Skin epidermis (tissue), 12 donors: ENCODE results near the gene SH3TC1.

ENCODE experiments used
- H3K27ac ChIP-seq, 21 experiments: fragments of 200-600 bp; sonication (generic) in 11 of 21; one replicate each; pipeline ENCODE4 v1.5.0; 2020; ENCODE audit warnings: mild to moderate bottlenecking in 3 of 21, inconsistent platforms in 2 of 21, moderate library complexity in 2 of 21
- H3K4me3 ChIP-seq, 7 experiments: fragments of 200-600 bp; sonication (generic) in 2 of 7; one replicate each; pipeline ENCODE4 v1.5.0; 2020; ENCODE audit warnings: inconsistent platforms in 2 of 7, mild to moderate bottlenecking in 2 of 7, moderate library complexity in 1 of 7

The SH3TC1 gene

DNA sequence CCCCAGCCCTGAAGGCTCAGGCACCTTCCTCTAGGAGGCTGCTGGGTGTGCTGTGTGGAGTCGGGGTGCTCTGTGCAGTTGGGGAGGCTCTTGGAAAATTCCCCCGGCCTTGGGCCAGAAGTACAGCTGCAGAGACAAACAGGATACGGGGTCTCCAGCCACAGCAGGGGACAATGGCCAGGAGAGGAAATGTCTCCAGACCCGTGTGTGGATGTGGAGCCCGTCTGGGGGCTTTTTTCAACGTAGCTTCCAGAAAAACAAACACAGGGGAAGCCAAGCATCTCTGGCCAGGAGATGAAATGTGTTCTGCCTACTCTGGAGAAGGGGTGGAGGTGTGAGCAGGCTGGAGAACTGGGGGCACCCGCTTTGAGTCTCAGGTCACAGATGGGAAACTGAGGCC, 3.7 kb upstream of the SH3TC1 start:
- Histone ChIP-seq H3K4me3 (no peak overlapping the region), H3K27ac (peak overlapping the region in 2 of 21 experiments; percentile 27 to 67)

DNA sequence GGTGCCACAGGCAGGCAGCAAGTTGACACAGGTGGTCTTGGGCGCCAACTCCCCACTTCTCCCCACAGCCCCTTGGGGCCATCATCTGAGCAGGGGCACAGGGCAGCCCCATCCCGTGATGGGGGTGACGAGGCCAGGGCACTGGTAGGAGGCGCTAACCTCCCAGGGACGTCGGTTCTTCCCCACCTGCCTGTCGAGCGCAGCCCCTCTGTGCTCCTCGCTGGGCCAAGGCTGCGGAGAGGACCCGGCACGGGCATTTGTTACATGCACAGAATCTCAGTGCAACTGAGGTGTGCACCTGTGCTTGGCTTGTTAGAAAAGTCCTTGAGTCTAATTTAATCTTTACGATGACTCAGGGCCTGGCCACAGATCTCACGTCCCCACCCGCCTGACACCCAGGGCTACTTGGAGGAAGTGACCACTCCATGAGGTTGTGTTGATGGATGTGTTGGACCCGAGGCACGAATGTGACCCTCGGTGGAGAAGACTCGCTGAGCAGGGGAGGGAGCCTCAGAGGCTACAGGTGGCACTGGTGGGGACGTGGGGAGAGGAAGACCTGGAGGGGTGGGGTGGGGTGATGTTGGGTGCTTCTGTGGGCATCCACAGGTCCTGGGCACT, 3.1 kb upstream of the SH3TC1 start:
- Histone ChIP-seq H3K27ac (peak overlapping the region in 2 of 21 experiments; percentile 27 to 67), H3K4me3 (no peak overlapping the region)

DNA sequence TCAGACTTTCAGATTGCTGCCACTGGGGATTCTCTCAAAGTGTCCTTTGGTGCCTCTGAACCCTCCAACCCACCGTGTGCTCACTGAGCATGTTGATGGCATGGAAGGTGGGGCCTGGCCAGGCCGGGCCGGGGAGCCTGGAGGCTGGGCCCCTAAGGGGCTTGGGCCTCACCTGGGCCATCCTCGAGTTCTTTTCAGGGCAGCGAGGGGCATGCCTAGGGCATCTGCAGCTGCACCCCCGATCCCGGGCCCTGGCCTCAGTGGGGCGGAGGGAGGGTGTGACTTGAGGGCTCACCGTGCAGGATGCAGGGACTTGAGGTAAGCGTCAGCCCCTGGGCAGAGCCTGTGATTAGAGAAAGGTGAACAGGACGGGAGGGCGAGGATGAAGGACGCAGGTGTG, 1.6 kb upstream of the SH3TC1 start:
- no peak overlapping the region for H3K4me3 ChIP-seq
- peak overlapping the region in 4 of 21 experiments; percentile 13 to 95 (median 86) for H3K27ac ChIP-seq

- peak overlapping the region in 20 of 21 experiments; percentile 17 to 96 (median 84) for H3K27ac ChIP-seq
- peak overlapping the region in 5 of 7 experiments; percentile 48 to 53 (median 49) for H3K4me3 ChIP-seq
Observed at GRCh38 chr4:8198206-8198905, 734 bp upstream of the SH3TC1 start.

DNA sequence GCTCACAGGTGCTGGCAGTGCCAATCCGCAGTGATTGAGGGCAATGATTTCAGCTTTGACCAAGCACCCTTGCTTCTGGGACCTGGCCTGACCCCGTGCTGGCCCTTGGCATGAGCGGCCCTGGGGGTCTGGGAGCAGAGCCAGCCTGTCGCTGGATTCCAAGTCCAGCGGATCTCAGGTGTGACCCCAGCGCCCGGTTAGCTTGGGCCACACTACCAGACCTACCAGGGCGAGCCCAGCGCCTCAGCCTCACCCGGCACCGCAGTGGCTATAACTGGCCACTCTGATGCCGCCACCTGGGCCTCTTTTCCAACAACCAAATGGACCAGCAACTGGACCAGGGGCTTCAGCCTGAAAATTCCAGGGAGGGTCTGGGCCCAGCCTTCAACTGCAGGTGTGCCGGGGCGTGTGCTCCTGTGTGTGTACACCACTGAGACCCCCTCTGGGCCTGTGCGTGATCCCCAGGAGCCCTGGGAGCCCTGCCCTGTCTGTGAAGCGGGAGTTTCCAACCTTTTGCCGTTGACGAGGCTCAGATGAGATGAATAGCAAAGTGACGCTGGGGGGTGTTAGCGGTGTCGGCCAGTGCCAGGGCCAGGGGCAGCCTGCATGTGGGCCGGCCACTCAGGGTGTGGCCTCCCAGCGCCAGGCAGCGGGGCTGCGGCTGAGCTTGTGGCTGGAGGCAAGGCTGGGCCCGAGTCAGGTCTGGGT, 658 bp downstream of the SH3TC1 start:
- Histone ChIP-seq H3K27ac (peak overlapping the region; percentile 40 to 96 (median 84)), H3K4me3 (peak overlapping the region; percentile 26 to 53 (median 48))

DNA sequence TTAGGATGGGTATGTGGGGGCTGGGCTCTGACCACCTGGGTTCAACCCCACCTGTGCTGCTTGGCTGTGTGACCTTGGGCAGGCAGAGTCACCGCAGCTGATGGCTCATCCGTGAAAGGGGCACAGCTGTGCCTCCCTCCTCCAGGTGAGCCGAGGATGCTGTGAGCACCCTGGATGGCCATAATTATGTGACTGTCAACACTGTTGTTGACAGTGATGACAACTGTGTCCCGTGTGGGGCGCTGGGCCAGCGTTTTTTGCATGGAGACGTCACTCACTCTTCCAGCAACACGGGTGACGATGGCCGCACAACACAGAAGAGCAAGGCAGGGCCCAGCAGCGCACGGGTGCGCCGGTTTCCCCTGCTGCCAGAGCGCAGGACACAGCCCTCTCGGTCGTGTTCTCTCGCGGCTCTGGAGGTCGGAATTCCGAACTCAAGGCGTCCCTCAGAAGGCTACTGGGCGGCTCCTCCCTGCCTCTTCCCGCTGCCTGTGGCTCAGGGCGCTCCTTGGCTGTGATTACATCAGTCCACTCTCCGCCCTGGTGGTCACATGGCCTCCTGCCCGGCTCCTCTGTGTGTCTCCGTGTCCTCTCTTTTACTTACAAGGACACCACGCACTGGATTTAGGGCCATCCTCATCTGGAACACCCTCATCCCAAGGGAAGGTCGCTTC, 1.3 kb downstream of the SH3TC1 start:
- H3K27ac ChIP-seq, result peak overlapping the region in 20 of 21 experiments; percentile 40 to 96 (median 84)
- peak overlapping the region; percentile 26 to 53 (median 48) for H3K4me3 ChIP-seq

DNA sequence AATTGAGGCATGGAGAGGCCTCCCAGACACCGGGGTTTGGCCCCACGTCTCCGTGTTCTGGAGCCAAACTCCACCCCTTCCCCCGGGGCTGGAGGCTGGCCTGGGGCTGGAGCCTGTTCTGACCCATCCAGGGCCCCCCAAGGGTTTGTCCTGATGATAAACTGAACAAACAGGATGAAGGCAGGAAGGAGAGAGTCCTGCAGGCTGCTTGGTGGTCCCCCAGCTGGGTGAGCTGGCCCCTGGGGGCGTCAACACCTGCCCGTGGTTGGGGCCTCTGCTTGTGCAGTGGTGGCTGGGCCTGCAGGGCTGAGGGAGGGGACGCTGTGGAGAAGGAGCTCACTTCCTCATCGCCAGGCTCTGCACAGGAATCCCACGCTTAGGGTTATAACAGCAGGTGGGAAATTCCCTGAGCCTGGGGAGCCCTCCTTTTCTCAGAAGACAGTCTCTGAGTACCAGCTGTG, 2.3 kb downstream of the SH3TC1 start:
- H3K4me3 ChIP-seq, result peak overlapping the region; percentile 3 to 53 (median 48)

DNA sequence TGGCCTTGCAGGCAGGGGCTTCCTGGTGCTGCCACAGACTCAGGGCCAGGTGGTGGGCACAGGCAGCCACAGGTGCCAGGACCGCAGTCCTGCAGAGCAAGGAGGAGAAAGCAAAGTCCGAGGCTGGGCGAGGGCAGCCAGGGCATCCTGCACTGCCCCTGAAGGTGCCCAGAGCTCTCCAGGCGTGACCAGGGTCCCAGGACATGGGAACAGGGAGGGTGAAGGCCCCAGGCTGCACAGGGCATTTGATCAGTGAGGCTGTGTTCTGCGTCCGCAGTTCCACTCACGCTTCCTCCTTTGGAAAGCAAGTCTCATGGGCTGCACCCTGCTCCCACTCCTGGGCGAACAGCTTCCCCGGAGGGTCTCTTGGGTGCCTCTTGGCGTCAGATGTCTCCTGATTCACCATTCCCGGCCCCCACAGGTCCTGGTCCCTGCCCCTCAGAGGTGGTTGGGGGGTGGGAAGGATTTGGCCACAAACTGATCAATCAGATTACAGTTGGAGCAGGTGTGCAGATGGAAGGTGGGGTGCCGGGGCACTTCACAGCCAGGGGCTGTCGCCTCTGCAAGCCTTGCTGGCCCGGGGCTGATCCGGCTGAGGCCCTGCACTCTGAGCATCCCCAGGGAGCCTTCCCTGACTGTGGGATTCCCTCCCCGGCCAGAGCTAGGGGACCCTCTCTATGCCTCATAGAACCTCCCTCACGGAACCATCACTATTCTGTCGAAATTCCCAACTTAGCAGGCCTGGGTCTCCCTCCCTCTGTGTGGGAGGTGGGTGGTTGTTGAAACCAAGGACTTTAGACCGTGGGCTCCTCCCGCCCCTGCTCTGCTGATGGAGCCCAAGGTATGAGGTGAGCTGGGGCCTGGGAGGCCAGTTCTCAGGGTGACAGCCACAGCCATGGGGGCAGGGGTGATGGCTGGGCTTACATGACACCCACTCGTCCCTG, 3.3 kb downstream of the SH3TC1 start:
- peak overlapping the region in 4 of 7 experiments; percentile 3 to 53 (median 48) for H3K4me3 ChIP-seq
- peak overlapping the region in 7 of 21 experiments; percentile 22 to 96 (median 81) for H3K27ac ChIP-seq

More for the DNA sequence above, 2.3 kb downstream of the SH3TC1 start:
- H3K27ac ChIP-seq, result peak overlapping the region in 19 of 21 experiments; percentile 11 to 96 (median 83)

GRCh38 chr4:8203052-8203401, 3.9 kb downstream of the SH3TC1 start:
- H3K27ac ChIP-seq, result no peak overlapping the region
- H3K4me3 ChIP-seq, result peak overlapping the region in 1 of 7 experiments; percentile 9

DNA sequence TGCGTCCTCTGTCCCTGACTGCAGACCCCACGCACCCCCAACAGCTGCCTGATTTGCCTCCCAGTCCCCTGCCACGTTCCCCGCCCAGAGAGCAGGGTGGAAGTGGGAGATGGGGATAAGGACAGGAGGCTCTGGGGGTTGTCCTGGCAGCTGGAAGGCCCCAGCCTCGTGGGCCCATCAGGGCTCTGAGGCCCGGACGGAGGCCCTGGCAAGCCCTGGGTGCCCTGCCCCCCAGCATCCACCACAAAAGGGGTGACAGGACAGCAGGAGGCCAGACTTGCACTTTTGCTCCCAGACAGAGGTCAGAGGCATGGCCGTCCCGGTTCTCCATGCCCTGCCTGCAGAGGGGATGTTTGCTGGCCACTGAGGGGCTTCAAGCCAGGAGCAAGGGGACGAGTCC, 4.7 kb downstream of the SH3TC1 start:
- Histone ChIP-seq H3K27ac (no peak overlapping the region), H3K4me3 (no peak overlapping the region)

DNA sequence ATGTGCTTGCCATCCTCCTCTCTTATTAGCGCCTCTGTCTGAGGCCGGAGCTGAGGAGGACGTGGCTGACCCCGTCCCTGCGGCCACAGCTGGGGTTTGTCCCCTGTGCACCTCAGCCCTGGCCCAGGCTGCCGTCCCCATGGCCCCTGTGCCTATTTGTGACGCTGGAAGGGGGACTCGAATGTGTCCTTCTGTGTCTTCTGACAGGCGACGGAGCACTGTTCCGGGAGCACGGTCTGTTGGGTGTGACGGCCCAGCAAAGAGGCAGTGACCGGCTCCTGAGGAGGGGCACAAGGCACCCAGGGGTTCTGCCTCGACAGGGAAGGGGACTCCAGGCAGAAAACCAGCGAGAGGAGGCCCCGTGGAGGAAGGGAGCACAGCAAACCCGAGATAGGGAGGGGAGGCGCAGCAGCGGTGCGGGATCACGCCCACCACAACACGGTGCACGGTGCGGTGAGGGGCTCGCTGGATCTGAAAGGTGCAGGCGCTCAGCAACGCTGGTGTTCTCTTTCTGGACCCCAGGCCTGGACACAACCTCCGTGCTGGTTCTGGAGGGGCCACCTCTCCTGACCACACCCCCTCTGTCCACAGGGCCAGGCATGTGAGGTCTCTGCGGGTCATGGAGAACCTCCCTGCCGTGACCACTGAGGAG, 5.6 kb downstream of the SH3TC1 start:
- Histone ChIP-seq H3K27ac (no peak overlapping the region), H3K4me3 (no peak overlapping the region)

DNA sequence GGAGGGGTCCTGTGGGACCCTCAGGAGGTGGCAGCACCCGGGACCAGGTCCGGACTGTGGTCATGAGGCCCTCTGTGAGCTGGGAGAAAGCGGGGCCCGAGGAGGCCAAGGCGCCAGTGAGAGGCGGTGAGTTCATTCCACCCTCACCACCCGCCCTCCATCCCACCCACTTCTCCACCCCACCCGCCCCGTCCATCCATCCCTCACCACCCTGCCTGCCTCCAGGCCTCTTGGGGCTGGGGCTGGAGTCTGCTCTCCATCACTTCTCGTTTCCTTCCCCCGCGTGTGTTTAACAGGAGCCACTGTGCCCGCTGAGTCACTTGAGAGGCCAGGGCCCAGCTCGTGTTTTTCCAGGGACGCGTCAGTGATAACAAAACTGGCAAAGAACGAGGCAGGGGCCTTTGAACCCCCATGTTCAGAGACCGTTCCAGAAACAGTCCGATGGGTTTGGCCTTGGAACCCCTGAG, 6.2 kb downstream of the SH3TC1 start:
- Histone ChIP-seq H3K4me3 (no peak overlapping the region), H3K27ac (peak overlapping the region in 1 of 21 experiments; percentile 67)

DNA sequence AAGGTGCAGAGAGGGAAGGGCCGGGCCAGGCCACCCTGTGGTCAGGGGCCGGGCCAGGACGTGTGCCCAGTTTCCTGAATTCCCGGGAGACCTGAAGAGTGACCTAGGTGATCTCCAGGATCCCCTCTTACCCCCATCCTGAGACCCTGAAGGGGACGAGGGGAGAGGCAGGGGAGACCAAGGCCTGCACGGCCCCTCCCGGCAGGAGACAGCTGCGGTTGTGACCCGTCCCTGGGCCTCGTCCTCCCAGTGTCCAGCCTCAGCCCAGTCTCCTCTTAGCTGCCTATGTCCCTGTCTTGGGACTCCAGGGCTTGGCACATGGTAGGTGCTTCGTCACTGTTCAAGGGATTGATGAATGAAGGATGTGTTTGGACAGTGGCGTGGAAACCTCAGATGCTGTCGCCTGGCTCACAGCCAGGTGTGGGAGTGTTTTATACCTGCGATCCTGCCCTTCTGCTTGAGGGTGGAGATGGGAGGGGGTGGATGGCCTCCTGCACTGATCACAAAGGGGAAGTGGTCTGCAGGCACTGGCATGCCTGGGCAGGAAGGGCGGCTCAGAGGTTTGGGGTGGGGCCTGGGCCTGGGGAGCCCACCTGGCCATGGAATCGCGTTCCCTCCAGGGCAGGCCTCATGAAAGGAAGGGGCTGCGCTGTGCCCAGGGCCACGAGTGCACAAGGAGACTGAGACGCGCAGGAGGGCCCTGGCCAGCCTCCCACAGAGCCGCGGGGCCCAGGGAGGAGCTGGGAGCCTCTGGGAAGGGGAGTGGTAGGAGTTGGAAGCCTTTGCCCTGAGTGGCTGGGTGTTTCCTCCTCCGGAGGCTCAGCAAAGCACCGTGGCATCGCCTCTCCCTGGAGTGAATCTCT, 6.9 kb downstream of the SH3TC1 start:
- Histone ChIP-seq H3K4me3 (no peak overlapping the region), H3K27ac (peak overlapping the region in 5 of 21 experiments; percentile 10 to 67 (median 45))

DNA sequence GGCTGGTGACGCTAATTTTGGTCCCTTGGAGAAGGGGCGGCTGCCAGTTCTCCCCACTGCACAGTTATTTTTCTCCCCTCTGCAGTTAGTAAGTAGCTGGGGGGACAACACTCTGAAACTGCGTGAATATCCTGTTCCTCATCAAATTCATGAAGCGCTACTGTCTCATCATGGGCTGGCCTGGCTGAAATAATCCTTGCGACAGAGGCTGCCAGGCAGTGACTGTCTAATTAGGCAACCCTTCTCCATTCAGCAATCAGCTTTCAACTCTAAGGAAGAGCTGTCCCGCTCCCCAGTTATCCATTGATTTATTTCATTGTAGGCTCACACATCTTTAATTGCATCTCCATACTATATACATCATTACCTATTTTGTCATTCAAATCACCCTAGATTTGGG, 8.2 kb downstream of the SH3TC1 start:
- no peak overlapping the region for H3K27ac ChIP-seq

GRCh38 chr4:8208565-8208964, 9.5 kb downstream of the SH3TC1 start:
- Histone ChIP-seq H3K27ac (no peak overlapping the region), H3K4me3 (no peak overlapping the region)

More for the DNA sequence above, 8.2 kb downstream of the SH3TC1 start:
- H3K4me3 ChIP-seq, result no peak overlapping the region

DNA sequence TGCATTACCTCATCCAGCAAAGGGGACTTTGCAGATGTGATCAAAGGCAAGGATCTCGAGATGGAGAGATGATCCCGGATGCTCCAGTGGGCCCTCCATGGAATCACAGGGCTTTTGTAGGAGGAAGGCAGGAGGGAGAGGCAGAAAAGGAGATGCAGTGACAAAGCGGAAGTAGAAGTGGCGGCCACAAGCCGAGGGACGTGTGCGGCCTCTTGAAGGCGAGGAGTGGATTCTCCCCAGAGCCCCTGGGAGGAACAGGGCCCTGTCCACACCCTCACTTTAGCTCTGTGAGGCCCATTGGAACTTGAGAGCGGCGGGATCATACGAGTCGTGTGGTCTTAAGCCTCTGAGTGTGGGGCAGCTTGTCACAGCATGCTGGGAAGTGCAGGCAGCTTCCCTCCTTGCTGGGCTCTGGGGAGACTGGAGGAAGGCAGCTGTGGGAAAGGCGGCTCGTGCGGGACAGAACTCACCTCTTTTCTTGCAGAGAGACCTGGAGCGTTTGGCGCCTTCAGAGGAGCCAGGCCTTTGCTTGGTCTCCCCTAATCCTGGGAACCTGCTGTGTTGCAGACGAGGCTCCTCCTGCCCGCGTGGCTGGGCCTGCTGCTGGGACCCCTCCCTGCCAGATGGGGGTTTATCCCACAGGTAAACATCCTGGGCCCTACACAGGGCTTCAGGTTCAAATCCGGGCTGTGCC, 10.2 kb downstream of the SH3TC1 start:
- no peak overlapping the region for H3K4me3 ChIP-seq
- no peak overlapping the region for H3K27ac ChIP-seq

- Histone ChIP-seq H3K4me3 (no peak overlapping the region), H3K27ac (no peak overlapping the region)
Observed at GRCh38 chr4:8210010-8210409, 10.9 kb downstream of the SH3TC1 start.
